ENCODE data around the gene FAM186B. TPM values are rescaled to one million over a fixed set of nuclear protein-coding genes. Genes with fewer than 3 reads are reported as not detected.

The FAM186B gene
- total and polyA plus RNA-seq, 2 of the 13 experiments (the other 11 are each of a cell fraction or from before 2014, with no cell fraction given) = 0.07 to 0.20 TPM

GRCh38 chr12:49632401-49632800 is 27.0 kb upstream of the FAM186B start:
- no peak overlapping the region for H3K4me2 ChIP-seq (ENCODE audit: low read depth, low read length)
- H3K27ac ChIP-seq (ENCODE audit: extremely low read length, insufficient read depth, low read length) = no peak overlapping the region
- no peaks in the 10 kb centered on the region for H3K36me3 ChIP-seq (replicated peaks in 1 of 2; ENCODE audit: control insufficient read depth in 1 of 2, insufficient read depth in 2 of 2, low read length in 2 of 2)
- no peak overlapping the region for H3K9ac ChIP-seq (ENCODE audit: insufficient read depth, low read depth, low read length)
- CTCF ChIA-PET (ENCODE audit: low intra/inter-chr PET ratio, low total read pairs) = no interaction called here
- no peak overlapping the region for H3K4me3 ChIP-seq (replicated peaks in 1 of 3; ENCODE audit: insufficient read depth in 1 of 3, low read depth in 2 of 3, low read length in 3 of 3)
- DNase-seq (ENCODE audit: low spot score) = no peak
- no peak for ATAC-seq
- no TSS peak for BruUV-seq (replicated peaks)
- no peaks in the 10 kb centered on the region for H3K79me2 ChIP-seq (ENCODE audit: insufficient read depth, low read length)
- H3K27me3 ChIP-seq (ENCODE audit: control insufficient read depth in 1 of 2, insufficient read depth in 2 of 2, low read length in 2 of 2) = no peaks in the 10 kb centered on the region
- intact Hi-C loops (cut with micrococcal nuclease; ENCODE audit: unreplicated experiment) (no loop called here), in situ Hi-C loops (cut with HindIII; ENCODE audit: extremely low pct_ligation_motif_present, low pct_unique_long_range_greater_than_20kb) (no loop called here)
- peaks cover 11% of the 10 kb centered on the region for H3K4me1 ChIP-seq (ENCODE audit: insufficient read depth, low read length)
- WGBS (ENCODE audit: low lambda C conversion rate) = 91% methylated on average over 8 of the region's 9 CpGs
- H3K9me3 ChIP-seq (ENCODE audit: low read length) = no peaks in the 10 kb centered on the region
- POLR2A ChIA-PET = no interaction called here
- H4K20me1 ChIP-seq (ENCODE audit: insufficient read depth, low read length) = no peaks in the 10 kb centered on the region
- TF ChIP-seq NFYC (CRISPR knock-in tag; IDR thresholded peaks at IDR 0.05) (no peak), ZNF570 (CRISPR knock-in tag; IDR thresholded peaks at IDR 0.05; ENCODE audit: borderline replicate concordance) (no peak), ARNT (IDR thresholded peaks at IDR 0.05) (no peak), SMAD1 (CRISPR knock-in tag; IDR thresholded peaks at IDR 0.05; ENCODE audit: borderline replicate concordance, low read depth) (no peak), TOPORS (CRISPR knock-in tag; IDR thresholded peaks at IDR 0.05) (no peak), ZNF580 (CRISPR knock-in tag; IDR thresholded peaks at IDR 0.05; ENCODE audit: borderline replicate concordance, low read depth) (no peak), ETS1 (CRISPR knock-in tag; IDR thresholded peaks at IDR 0.05) (no peak), ETV5 (CRISPR knock-in tag; IDR thresholded peaks at IDR 0.05; ENCODE audit: borderline replicate concordance) (no peak), U2AF1 (optimal IDR thresholded peaks at IDR 0.05; ENCODE audit: low read depth, low read length) (no peak), ZNF776 (CRISPR knock-in tag; IDR thresholded peaks at IDR 0.05) (no peak), ZNF3 (CRISPR knock-in tag; IDR thresholded peaks at IDR 0.05) (no peak), SRSF4 (IDR thresholded peaks at IDR 0.05; ENCODE audit: low read depth, low read length, poor library complexity, severe bottlenecking) (no peak)
- TF ChIP-seq, protein P1, sequence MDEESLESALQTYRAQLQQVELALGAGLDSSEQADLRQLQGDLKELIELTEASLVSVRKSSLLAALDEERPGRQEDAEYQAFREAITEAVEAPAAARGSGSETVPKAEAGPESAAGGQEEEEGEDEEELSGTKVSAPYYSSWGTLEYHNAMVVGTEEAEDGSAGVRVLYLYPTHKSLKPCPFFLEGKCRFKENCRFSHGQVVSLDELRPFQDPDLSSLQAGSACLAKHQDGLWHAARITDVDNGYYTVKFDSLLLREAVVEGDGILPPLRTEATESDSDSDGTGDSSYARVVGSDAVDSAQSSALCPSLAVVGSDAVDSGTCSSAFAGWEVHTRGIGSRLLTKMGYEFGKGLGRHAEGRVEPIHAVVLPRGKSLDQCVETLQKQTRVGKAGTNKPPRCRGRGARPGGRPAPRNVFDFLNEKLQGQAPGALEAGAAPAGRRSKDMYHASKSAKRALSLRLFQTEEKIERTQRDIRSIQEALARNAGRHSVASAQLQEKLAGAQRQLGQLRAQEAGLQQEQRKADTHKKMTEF (CRISPR knock-in tag; IDR thresholded peaks at IDR 0.05) = no peak
- no peak for FAIRE-seq
- H2AFZ ChIP-seq (ENCODE audit: low read length) = no peak overlapping the region
